H1 (cell line): ENCODE data around the gene PKIB. TPM values are rescaled to one million over a fixed set of nuclear protein-coding genes. Genes with fewer than 3 reads are reported as not detected.

Experiments used
- ATF2 ChIP-seq: IDR thresholded peaks from 2 replicates; pipeline ENCODE4 v1.6.1; 2012; ENCODE audit warnings: low read length, inconsistent platforms
- TAF7 ChIP-seq: optimal IDR thresholded peaks from 2 replicates; pipeline ENCODE3; 2011; ENCODE audit warnings: low read depth, mild to moderate bottlenecking, inconsistent platforms, low read length, moderate library complexity, borderline replicate concordance
- polyA plus RNA-seq, 7 experiments: library from polyadenylated mRNA; depleted of rRNA in 3 of 7; stranded (reverse) in 5 of 7; unstranded in 2 of 7; fragments of >200 nt in 5 of 7; fragments of 200-250 nt in 2 of 7; gene quantifications; 1 replicate in 5 of 7; 2 replicates in 1 of 7; 4 replicates in 1 of 7; pipeline versions ENCODE4 v1.2.1 to v1.2.3, GENCODE V29; 2011 to 2013; ENCODE audit warnings: missing spikeins in 2 of 7, mixed read lengths in 2 of 7
- total RNA-seq: library from RNA; stranded (reverse); fragmentation: NEBNext Ultra II Directional; extraction: Animal tissue kit (Norgen Biotek cat#: 25700); gene quantifications from 2 replicates; pipeline ENCODE4 v1.2.1, GENCODE V29; 2021

The PKIB gene
- total and polyA plus RNA-seq, 2 of the 8 experiments (the other 6 are each of a cell fraction or from before 2014, with no cell fraction given) = 13.5 to 73.3 TPM

DNA sequence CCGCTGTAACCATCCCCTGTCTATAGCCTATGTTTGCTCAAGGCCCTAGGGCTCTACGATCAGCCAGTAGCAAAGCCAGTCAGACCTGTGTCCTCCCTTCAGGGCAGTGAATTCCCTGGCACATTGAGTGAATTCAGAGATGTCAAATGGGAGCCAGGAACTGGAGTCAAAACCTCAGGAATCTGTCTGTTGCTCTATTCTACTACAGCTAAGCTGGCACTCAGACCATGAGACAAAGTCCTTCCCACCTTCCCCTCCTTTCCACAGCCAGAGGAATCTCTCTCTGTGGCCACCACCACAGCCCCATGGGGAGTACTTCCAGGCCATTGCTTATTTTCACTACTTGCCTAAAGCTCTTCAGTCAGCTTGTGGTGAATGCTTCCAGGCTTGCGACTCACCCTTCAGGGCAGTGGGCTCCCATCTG lies 82.0 kb downstream of the PKIB start (continued):
- no peak for TF ChIP-seq ATF2
- TF ChIP-seq TAF7 = no peak
